ENCODE measurements around the gene DNAJC1. TPM values are rescaled to one million over a fixed set of nuclear protein-coding genes. Genes with fewer than 3 reads are reported as not detected.

DNAJC1 gene
- polyA plus RNA-seq, 1 donor (not counting 4 experiments of a cell fraction or from before 2014, with no cell fraction given) = 24.8 TPM

DNA sequence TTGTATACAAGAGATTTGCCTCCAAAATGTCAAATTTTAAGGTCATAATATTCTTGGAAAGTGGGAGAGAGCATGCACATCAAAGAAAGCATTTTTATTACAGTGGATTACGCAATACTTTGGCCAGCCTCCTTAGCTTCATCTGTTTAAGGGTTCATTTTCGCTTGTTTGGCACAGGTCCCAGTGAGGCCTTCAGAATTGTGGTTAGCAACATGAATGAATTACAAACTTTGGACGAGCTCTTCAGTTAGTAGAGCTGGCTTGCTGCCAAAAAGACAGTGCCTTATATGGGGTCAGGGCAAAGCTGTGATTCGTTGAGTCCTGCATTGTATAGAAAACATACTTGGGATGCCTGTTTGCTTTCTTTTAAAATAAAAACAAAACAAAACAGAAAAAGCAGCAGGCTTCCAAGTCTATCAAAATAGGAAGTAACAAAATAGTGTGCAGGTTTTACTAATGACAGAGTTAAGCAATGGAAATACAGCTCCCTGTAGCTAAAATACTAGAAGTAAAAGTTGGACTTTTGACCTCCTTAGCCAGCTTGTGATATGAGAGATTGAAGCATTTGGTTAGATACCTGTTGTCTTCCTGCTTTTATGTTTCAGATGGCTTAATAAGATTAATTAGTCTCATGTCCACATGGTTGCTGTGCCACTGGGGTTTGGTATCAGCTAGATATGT is 278.7 kb downstream of the DNAJC1 start:
- H3K27me3 ChIP-seq (ENCODE audit: control insufficient read depth, extremely low read depth, insufficient read depth, low read length) = no peaks in the 10 kb centered on the region
- H3K9ac ChIP-seq (ENCODE audit: control insufficient read depth, extremely low read depth, insufficient read depth, low read length) = no peak overlapping the region
- no peak overlapping the region for H3K27ac ChIP-seq (ENCODE audit: control insufficient read depth, insufficient read depth, low read length)
- dilution Hi-C loops (cut with MboI; ENCODE audit: extremely low pct_ligation_motif_present, low sequenced_read_pairs) = no loop called here
- H3K4me3 ChIP-seq (ENCODE audit: control insufficient read depth in 2 of 3, extremely low read depth in 1 of 3, insufficient read depth in 2 of 3, low read depth in 1 of 3, low read length in 3 of 3) = peak overlapping the region in 1 of 3 experiments; percentile 11
- H3K79me2 ChIP-seq (ENCODE audit: control insufficient read depth, insufficient read depth, low read length) = no peaks in the 10 kb centered on the region
- H4K20me1 ChIP-seq (ENCODE audit: control insufficient read depth, extremely low read depth, insufficient read depth, low read length) = no peaks in the 10 kb centered on the region
- no peaks in the 10 kb centered on the region for H3K9me1 ChIP-seq (ENCODE audit: control insufficient read depth, extremely low read depth, insufficient read depth, low read length)
- no peaks in the 10 kb centered on the region for H3K9me3 ChIP-seq (ENCODE audit: control insufficient read depth, low read depth, low read length)
- peak overlapping the region; percentile 58 for H3K4me2 ChIP-seq (ENCODE audit: control insufficient read depth, extremely low read depth, insufficient read depth, low read depth, low read length)
- peaks cover 0 to 3% of the 10 kb centered on the region in 2 experiments for H3K36me3 ChIP-seq (ENCODE audit: control insufficient read depth in 2 of 2, extremely low read depth in 1 of 2, insufficient read depth in 2 of 2, low read length in 2 of 2)
- H3K4me1 ChIP-seq (ENCODE audit: control insufficient read depth, extremely low read depth, insufficient read depth, low read length) = peaks cover 47% of the 10 kb centered on the region
- TF ChIP-seq EZH2 (IDR thresholded peaks at IDR 0.05; ENCODE audit: low read length) (no peak), CTCF (optimal IDR thresholded peaks at IDR 0.05 in 1 of 3, IDR thresholded peaks at IDR 0.05 in 1 of 3, conservative IDR thresholded peaks at IDR 0.05 in 1 of 3; ENCODE audit: extremely low read depth in 1 of 3, insufficient read depth in 2 of 3, low read length in 3 of 3) (no peak)
- FAIRE-seq (peak; percentile 98), DNase-seq (ENCODE audit: low read depth, low spot score) (peak; percentile 95)
- H2AFZ ChIP-seq (ENCODE audit: control insufficient read depth, low read length) = no peak overlapping the region

- Histone ChIP-seq H3K9me3 (ENCODE audit: control insufficient read depth, low read depth, low read length) (no peaks in the 10 kb centered on the region), H3K4me1 (ENCODE audit: control insufficient read depth, extremely low read depth, insufficient read depth, low read length) (peaks cover 44% of the 10 kb centered on the region), H3K27ac (ENCODE audit: control insufficient read depth, insufficient read depth, low read length) (no peak overlapping the region), H3K36me3 (ENCODE audit: control insufficient read depth in 2 of 2, extremely low read depth in 1 of 2, insufficient read depth in 2 of 2, low read length in 2 of 2) (peaks cover 0 to 3% of the 10 kb centered on the region in 2 experiments), H2AFZ (ENCODE audit: control insufficient read depth, low read length) (no peak overlapping the region), H3K9ac (ENCODE audit: control insufficient read depth, extremely low read depth, insufficient read depth, low read length) (no peak overlapping the region), H3K4me3 (ENCODE audit: control insufficient read depth in 2 of 3, extremely low read depth in 1 of 3, insufficient read depth in 2 of 3, low read depth in 1 of 3, low read length in 3 of 3) (no peak overlapping the region), H4K20me1 (ENCODE audit: control insufficient read depth, extremely low read depth, insufficient read depth, low read length) (no peaks in the 10 kb centered on the region), H3K9me1 (ENCODE audit: control insufficient read depth, extremely low read depth, insufficient read depth, low read length) (no peaks in the 10 kb centered on the region), H3K4me2 (ENCODE audit: control insufficient read depth, extremely low read depth, insufficient read depth, low read depth, low read length) (peak overlapping the region; percentile 58), H3K79me2 (ENCODE audit: control insufficient read depth, insufficient read depth, low read length) (no peaks in the 10 kb centered on the region), H3K27me3 (ENCODE audit: control insufficient read depth, extremely low read depth, insufficient read depth, low read length) (no peaks in the 10 kb centered on the region)
- TF ChIP-seq EZH2 (IDR thresholded peaks at IDR 0.05; ENCODE audit: low read length) (no peak), CTCF (optimal IDR thresholded peaks at IDR 0.05 in 1 of 3, IDR thresholded peaks at IDR 0.05 in 1 of 3, conservative IDR thresholded peaks at IDR 0.05 in 1 of 3; ENCODE audit: extremely low read depth in 1 of 3, insufficient read depth in 2 of 3, low read length in 3 of 3) (no peak)
- dilution Hi-C loops (cut with MboI; ENCODE audit: extremely low pct_ligation_motif_present, low sequenced_read_pairs) = no loop called here
- DNase-seq (ENCODE audit: low read depth, low spot score) (no peak), FAIRE-seq (no peak)
These were observed 279.4 kb downstream of the DNAJC1 start for GRCh38 chr10:21724020-21724589.
